ENCODE results near the gene TBC1D9. TPM values are rescaled to one million over a fixed set of nuclear protein-coding genes. Genes with fewer than 3 reads are reported as not detected.
"Not testable (repeated sequence)": the region's sequence is repeated elsewhere in the genome, so short reads cannot be mapped to it uniquely, and the experiment has no call there.

TBC1D9 gene
- total RNA-seq, 1 donor from 2014 or later, result 0.07 TPM

DNA sequence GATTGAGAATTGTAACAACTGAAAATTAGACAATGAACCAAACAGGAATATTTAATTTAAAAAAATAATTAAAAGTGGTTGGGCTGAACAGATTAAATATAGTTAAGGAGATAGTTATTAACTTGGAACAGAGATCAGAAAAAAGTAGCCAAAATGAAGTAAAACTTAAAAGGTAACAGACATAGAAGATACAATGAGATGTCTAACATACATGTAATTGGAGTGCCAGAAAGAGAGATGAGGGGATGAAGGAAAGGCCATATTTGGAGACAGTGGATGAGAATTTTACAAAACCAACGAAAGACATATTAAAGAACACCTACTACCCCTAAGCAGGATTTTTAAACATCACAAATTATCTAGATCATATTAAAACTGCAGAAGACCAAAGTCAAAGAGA is 8.0 kb downstream of the TBC1D9 start:
- Mint-ChIP-seq H3K9me3 (no peaks in the 10 kb centered on the region), H3K4me1 (ENCODE audit: low read depth) (no peaks in the 10 kb centered on the region), H3K27ac (no peak overlapping the region), H3K4me3 (ENCODE audit: low read depth) (no peak overlapping the region), H3K36me3 (ENCODE audit: low read depth) (no peaks in the 10 kb centered on the region), H3K27me3 (ENCODE audit: low read depth) (peaks cover 33% of the 10 kb centered on the region)
- intact Hi-C loops (cut with micrococcal nuclease), result no loop called here
- no peak for DNase-seq (ENCODE audit: low spot score)

DNA sequence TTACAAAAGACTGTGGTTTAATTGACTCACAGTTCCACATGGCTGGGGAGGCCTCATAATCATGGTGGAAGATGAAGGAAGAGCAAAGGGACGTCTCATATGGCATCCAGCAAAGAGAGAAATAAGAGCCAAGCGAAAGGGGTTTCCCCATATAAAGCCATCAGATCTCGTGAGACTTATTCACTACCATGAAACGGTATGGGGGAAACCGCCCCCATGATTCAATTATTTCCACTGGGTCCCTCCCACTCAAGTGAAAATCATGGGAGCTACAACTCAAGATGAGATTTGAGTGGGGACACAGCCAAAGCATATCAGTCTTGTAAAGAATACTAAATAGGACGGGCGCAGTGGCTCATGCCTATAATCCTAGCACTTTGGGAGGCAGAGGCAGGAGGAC is 9.6 kb downstream of the TBC1D9 start:
- DNase-seq (ENCODE audit: low spot score); H3K9me3 Mint-ChIP-seq; H3K4me3 Mint-ChIP-seq (ENCODE audit: low read depth); intact Hi-C loops (cut with micrococcal nuclease); H3K27ac Mint-ChIP-seq; H3K4me1 Mint-ChIP-seq (ENCODE audit: low read depth); H3K36me3 Mint-ChIP-seq (ENCODE audit: low read depth): not testable (repeated sequence)
- H3K27me3 Mint-ChIP-seq (ENCODE audit: low read depth), result peaks cover 29% of the 10 kb centered on the region

DNA sequence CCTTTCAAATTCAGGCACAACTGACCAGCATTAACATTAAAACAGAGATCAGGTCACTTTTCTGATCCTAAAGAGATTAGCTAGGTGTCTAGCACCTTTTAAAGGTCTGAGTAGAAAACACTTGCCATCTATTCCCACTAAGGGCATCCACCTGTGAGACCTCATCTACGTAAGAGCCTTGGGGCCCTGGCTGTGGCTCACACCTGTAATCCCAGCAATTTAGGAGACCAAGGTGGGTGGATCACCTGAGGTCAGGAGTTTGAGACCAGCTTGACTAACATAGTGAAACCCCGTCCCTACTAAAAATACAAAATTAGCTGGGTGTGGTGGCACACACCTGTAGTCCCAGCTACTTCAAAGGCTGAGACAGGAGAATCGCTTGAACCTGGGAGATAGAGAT is 11.8 kb downstream of the TBC1D9 start:
- H3K36me3 Mint-ChIP-seq (ENCODE audit: low read depth), result no peaks in the 10 kb centered on the region
- intact Hi-C loops (cut with micrococcal nuclease), result no loop called here
- no peak overlapping the region for H3K4me3 Mint-ChIP-seq (ENCODE audit: low read depth)
- no peak overlapping the region for H3K27ac Mint-ChIP-seq
- no peak for DNase-seq (ENCODE audit: low spot score)
- no peaks in the 10 kb centered on the region for H3K9me3 Mint-ChIP-seq
- peaks cover 30% of the 10 kb centered on the region for H3K27me3 Mint-ChIP-seq (ENCODE audit: low read depth)
- H3K4me1 Mint-ChIP-seq (ENCODE audit: low read depth), result peaks cover 2% of the 10 kb centered on the region

DNA sequence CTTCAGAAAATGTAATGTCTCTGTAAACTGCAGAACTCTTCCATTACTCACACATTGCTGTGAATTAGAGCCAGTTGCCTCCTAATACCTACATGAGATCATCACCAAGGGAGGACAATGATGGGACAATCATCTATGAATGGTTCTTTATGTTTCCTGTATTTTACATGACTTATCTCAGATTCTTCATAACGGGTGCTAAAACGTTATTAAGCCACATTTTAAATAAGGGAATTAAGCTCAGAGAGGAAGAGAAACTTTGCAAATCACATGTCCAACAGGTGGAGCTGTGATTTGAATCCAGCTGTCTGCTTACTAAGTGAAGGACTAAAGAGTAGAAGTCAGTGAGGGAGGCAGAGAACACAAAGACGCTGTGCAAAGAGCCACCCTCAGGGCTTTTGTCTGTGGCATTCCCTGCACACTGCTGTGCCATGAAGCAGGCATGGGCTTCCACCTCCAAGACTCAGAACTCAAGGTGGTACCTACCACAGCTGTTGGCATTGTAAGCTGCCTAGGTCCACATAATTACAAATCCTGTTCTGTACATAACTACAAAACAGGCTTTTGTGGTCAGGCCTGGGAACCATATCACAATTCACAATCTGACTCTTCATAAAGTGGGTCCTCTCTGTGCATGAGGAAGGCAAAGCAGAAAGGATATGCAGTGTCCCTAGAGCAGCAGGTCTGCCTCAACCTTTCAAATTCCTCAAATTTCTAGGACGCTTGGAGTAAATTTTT is 12.8 kb downstream of the TBC1D9 start:
- Mint-ChIP-seq H3K4me3 (ENCODE audit: low read depth) (no peak overlapping the region), H3K36me3 (ENCODE audit: low read depth) (no peaks in the 10 kb centered on the region), H3K9me3 (no peaks in the 10 kb centered on the region), H3K4me1 (ENCODE audit: low read depth) (peaks cover 2% of the 10 kb centered on the region), H3K27me3 (ENCODE audit: low read depth) (peaks cover 29% of the 10 kb centered on the region), H3K27ac (no peak overlapping the region)
- no peak for DNase-seq (ENCODE audit: low spot score)
- intact Hi-C loops (cut with micrococcal nuclease), result no loop called here

DNA sequence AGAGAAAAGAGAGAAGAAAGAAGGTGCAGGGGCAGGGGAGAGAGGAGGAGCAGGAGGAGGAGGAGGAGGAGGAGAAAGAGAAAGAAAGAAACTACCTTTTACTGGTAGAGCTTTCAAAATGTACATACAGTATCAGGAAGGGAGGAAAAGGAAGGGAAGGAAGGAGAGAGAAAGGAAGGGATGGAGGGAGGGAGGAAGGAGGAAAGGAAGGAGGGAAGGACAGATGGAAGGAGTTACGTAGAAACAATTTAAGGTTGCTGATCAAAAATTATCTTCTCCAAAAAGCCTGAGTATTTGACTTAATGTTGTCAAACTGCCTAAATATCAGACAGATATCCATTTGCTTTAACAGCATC is 13.4 kb downstream of the TBC1D9 start:
- DNase-seq (ENCODE audit: low spot score), result no peak
- Mint-ChIP-seq H3K27ac (no peak overlapping the region), H3K36me3 (ENCODE audit: low read depth) (no peaks in the 10 kb centered on the region), H3K27me3 (ENCODE audit: low read depth) (peaks cover 27% of the 10 kb centered on the region), H3K9me3 (no peaks in the 10 kb centered on the region), H3K4me1 (ENCODE audit: low read depth) (peaks cover 2% of the 10 kb centered on the region), H3K4me3 (ENCODE audit: low read depth) (no peak overlapping the region)
- intact Hi-C loops (cut with micrococcal nuclease), result no loop called here

DNA sequence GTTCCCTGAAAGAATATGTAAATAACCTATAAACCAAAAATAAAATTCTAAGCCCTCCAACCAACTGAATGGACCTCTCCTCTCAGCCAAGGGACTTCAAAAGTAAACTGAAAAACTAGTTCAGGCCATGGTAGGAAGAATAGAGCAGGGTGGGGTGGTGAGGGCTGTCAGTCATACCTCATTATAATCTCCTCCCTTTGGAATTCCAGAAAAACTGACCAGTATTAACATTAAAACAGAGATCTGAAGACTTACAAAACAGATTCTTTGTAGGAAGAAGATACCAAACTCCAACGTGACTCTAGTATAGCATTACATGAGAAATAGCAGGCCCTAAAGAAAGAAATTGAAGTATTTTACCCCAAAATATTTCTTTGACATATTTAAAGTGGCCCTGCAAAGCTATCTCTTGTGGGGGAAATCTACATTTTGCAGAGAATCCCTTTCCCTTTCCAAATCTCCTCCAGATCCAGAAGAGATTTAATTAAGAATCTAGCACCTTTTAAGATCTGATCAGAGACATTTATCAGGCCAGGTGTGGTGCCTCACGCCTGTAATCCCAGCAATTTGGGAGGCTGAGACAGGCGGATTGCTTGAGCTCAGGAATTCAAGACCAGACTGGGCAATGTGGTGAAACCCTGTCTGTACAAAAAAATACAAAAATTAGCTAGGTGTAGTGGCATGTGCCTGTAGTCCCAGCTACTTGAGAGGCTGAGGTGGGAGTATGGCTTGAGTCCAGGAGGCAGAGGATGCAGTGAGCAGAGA is 15.1 kb downstream of the TBC1D9 start:
- H3K36me3 Mint-ChIP-seq (ENCODE audit: low read depth), result no peaks in the 10 kb centered on the region
- DNase-seq (ENCODE audit: low spot score), result no peak
- H3K27ac Mint-ChIP-seq, result no peak overlapping the region
- H3K4me1 Mint-ChIP-seq (ENCODE audit: low read depth), result peaks cover 2% of the 10 kb centered on the region
- H3K27me3 Mint-ChIP-seq (ENCODE audit: low read depth), result peaks cover 29% of the 10 kb centered on the region
- intact Hi-C loops (cut with micrococcal nuclease), result no loop called here
- no peaks in the 10 kb centered on the region for H3K9me3 Mint-ChIP-seq
- H3K4me3 Mint-ChIP-seq (ENCODE audit: low read depth), result no peak overlapping the region

DNA sequence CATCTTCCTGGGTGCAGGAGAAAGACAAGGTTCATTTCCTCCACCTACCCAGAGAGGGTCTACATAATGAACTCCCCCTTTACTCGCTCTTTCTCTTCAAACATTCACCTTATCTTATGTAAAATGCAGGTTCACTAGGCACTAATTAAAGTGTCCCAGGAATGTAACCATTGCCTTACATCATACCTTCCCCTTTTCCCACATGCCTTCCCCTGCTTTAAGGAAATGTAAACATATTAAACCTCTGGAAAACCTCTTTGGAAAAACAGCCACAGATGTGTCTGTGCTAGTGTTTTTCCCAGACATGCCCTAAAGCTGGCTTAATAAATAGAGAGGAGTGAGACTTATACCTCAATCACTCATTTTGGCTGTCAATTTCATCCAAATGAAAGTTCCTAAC is 15.8 kb downstream of the TBC1D9 start:
- H3K4me3 Mint-ChIP-seq (ENCODE audit: low read depth), result no peak overlapping the region
- no peaks in the 10 kb centered on the region for H3K36me3 Mint-ChIP-seq (ENCODE audit: low read depth)
- intact Hi-C loops (cut with micrococcal nuclease), result no loop called here
- no peak for DNase-seq (ENCODE audit: low spot score)
- H3K27me3 Mint-ChIP-seq (ENCODE audit: low read depth), result peaks cover 30% of the 10 kb centered on the region
- H3K27ac Mint-ChIP-seq, result no peak overlapping the region
- peaks cover 2% of the 10 kb centered on the region for H3K4me1 Mint-ChIP-seq (ENCODE audit: low read depth)
- no peaks in the 10 kb centered on the region for H3K9me3 Mint-ChIP-seq

DNA sequence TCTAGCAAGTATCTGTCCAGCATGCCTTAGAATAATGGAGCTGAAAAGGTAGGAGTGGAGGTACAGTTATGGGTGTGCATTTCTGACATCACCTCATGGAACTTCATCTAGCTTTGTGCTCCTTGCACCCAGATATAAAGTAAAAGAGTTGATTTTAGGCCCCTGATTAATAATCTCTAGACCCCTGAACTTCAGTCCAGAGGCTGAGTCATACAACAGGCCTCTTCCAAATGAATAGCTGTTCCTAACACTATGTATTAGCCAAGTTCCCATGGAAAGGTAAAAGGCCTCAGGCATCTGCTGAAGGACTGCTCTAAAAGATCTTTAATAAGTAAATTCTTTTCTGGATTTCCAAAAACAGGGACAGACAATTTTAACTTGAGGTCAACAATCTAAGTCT is 16.2 kb downstream of the TBC1D9 start:
- H3K27me3 Mint-ChIP-seq (ENCODE audit: low read depth), result peaks cover 28% of the 10 kb centered on the region
- no peak for DNase-seq (ENCODE audit: low spot score)
- H3K27ac Mint-ChIP-seq, result no peak overlapping the region
- H3K4me3 Mint-ChIP-seq (ENCODE audit: low read depth), result no peak overlapping the region
- no peaks in the 10 kb centered on the region for H3K9me3 Mint-ChIP-seq
- H3K4me1 Mint-ChIP-seq (ENCODE audit: low read depth), result peaks cover 2% of the 10 kb centered on the region
- intact Hi-C loops (cut with micrococcal nuclease), result no loop called here
- no peaks in the 10 kb centered on the region for H3K36me3 Mint-ChIP-seq (ENCODE audit: low read depth)

DNA sequence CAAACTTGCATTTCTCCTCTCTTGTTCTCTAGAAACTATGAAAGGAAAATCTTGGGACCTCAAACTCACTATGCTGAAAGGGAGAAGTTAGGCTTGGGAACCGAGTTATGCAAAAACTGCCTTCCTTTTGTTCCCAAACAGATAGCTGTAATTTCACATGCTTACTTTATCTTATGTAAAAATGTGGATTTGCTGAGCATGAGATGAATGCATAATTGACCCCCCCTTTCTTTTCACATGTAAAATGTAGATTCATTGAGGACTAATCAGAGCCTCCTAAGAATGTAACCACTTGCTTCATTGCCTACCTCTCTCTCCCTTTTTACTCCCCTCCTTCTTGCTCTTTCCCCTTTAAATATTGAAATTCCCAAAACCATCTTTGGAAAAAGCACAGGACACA is 18.0 kb downstream of the TBC1D9 start:
- Mint-ChIP-seq H3K4me1 (ENCODE audit: low read depth) (peaks cover 2% of the 10 kb centered on the region), H3K4me3 (ENCODE audit: low read depth) (no peak overlapping the region), H3K9me3 (no peaks in the 10 kb centered on the region), H3K27me3 (ENCODE audit: low read depth) (peaks cover 28% of the 10 kb centered on the region), H3K27ac (no peak overlapping the region), H3K36me3 (ENCODE audit: low read depth) (no peaks in the 10 kb centered on the region)
- intact Hi-C loops (cut with micrococcal nuclease), result no loop called here
- DNase-seq (ENCODE audit: low spot score), result no peak

DNA sequence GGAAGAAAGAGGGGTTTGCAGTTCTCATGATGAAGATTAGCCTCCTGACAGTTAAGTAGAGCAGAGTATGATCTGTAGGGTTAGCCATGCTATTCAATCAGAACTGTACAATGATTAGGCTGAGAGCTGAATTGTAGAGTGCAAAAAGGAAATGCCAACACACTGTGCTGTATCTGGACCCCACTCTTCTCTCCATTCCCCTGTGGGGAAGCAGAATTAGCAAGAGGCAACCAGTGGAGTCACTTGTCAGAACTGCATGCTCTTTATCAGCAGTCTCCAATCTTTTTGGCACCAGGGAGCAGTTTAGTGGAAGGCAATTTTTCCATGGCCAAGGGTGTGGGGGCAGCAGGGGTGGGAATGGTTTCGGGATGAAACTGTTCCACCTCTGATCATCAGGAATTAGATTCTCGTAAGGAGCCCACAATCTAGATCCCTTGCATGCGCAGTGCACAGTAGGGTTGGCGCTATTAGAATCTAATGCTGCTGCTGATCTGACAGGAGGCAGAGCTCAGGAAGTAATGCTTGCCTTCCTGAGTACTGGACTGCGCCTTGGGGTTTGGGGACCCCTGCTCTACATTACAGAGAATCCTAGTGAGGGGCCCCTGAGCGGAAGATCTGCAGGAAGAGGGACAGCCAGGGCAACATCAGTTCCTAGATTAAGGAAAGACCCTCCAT is 19.4 kb downstream of the TBC1D9 start:
- intact Hi-C loops (cut with micrococcal nuclease), result no loop called here
- Mint-ChIP-seq H3K36me3 (ENCODE audit: low read depth) (no peaks in the 10 kb centered on the region), H3K4me1 (ENCODE audit: low read depth) (no peaks in the 10 kb centered on the region), H3K27me3 (ENCODE audit: low read depth) (peaks cover 21% of the 10 kb centered on the region), H3K27ac (no peak overlapping the region), H3K9me3 (no peaks in the 10 kb centered on the region), H3K4me3 (ENCODE audit: low read depth) (no peak overlapping the region)
- DNase-seq (ENCODE audit: low spot score), result no peak

DNA sequence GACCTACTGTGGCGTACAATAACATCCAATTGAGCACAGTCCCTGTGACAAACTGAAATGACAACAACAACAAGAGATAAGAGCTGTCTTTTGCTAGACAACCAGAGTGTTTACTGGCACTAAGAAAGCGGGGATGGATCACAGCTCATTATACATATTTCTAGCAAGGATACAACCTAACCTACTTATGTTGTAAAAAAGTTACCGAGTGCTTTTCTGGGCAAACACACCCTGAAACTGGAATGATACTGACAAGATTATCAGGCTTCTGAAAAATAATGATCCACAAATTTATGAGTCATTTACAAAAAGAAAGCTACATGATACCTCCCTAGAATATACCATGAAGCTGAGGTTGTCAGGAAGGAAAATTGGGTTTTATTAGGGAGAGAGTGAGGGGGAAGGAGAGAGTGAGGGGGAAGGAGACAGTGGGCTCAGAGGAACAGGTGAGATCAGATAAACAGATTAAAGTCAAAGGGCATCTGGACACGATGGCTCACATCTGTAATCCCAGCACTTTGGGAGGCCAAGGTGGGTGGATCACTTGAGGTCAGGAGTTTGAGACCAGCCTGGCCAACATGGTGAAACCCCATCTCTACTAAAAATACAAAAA is 20.3 kb downstream of the TBC1D9 start:
- DNase-seq (ENCODE audit: low spot score), result no peak
- intact Hi-C loops (cut with micrococcal nuclease), result no loop called here
- no peak overlapping the region for H3K27ac Mint-ChIP-seq
- H3K27me3 Mint-ChIP-seq (ENCODE audit: low read depth), result peaks cover 18% of the 10 kb centered on the region
- no peak overlapping the region for H3K4me3 Mint-ChIP-seq (ENCODE audit: low read depth)
- no peaks in the 10 kb centered on the region for H3K9me3 Mint-ChIP-seq
- no peaks in the 10 kb centered on the region for H3K36me3 Mint-ChIP-seq (ENCODE audit: low read depth)
- no peaks in the 10 kb centered on the region for H3K4me1 Mint-ChIP-seq (ENCODE audit: low read depth)

DNA sequence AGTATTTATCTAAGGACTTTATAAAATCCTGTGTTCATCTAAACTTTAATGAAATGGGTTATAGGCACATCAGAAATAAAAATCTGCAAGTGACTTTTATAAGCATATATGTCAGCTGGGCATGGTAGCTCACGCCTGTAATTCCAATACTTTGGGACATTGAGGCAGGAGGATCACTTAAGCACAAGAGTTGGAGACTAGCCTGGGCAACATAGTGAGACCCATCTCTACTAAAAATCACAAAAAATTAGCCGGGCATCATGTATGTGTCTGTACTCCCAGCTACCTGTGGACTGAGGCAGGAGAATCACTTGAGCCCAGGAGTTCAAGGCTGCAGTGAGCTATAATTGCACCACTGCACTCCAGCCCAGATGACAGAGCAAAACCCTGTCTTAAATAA is 20.9 kb downstream of the TBC1D9 start:
- intact Hi-C loops (cut with micrococcal nuclease), result no loop called here
- Mint-ChIP-seq H3K9me3 (no peaks in the 10 kb centered on the region), H3K36me3 (ENCODE audit: low read depth) (no peaks in the 10 kb centered on the region), H3K27ac (no peak overlapping the region), H3K27me3 (ENCODE audit: low read depth) (peaks cover 13% of the 10 kb centered on the region), H3K4me3 (ENCODE audit: low read depth) (no peak overlapping the region), H3K4me1 (ENCODE audit: low read depth) (no peaks in the 10 kb centered on the region)
- no peak for DNase-seq (ENCODE audit: low spot score)

DNA sequence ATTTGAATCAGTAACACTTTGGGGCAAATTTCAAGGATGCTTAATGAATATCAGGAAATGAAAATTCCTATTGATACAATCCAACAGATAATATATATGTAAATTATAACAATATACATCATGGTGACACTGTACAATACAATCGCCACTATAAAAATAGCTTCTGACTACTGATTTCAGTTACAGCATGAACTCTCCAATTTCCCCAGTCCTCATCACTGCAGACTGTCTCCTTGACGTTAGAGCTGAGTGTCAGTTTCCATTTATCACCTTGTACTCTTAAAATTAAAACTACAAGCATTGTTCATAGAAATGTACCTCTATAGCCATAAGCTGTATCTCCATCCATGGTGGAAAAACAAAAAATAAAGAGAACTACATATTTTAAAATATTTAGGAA is 23.4 kb downstream of the TBC1D9 start:
- Mint-ChIP-seq H3K9me3 (no peaks in the 10 kb centered on the region), H3K4me1 (ENCODE audit: low read depth) (no peaks in the 10 kb centered on the region), H3K27me3 (ENCODE audit: low read depth) (peaks cover 11% of the 10 kb centered on the region), H3K4me3 (ENCODE audit: low read depth) (no peak overlapping the region), H3K36me3 (ENCODE audit: low read depth) (no peaks in the 10 kb centered on the region), H3K27ac (no peak overlapping the region)
- DNase-seq (ENCODE audit: low spot score), result no peak
- intact Hi-C loops (cut with micrococcal nuclease), result no loop called here
